ENCODE data around the gene TMEM179.

DNA sequence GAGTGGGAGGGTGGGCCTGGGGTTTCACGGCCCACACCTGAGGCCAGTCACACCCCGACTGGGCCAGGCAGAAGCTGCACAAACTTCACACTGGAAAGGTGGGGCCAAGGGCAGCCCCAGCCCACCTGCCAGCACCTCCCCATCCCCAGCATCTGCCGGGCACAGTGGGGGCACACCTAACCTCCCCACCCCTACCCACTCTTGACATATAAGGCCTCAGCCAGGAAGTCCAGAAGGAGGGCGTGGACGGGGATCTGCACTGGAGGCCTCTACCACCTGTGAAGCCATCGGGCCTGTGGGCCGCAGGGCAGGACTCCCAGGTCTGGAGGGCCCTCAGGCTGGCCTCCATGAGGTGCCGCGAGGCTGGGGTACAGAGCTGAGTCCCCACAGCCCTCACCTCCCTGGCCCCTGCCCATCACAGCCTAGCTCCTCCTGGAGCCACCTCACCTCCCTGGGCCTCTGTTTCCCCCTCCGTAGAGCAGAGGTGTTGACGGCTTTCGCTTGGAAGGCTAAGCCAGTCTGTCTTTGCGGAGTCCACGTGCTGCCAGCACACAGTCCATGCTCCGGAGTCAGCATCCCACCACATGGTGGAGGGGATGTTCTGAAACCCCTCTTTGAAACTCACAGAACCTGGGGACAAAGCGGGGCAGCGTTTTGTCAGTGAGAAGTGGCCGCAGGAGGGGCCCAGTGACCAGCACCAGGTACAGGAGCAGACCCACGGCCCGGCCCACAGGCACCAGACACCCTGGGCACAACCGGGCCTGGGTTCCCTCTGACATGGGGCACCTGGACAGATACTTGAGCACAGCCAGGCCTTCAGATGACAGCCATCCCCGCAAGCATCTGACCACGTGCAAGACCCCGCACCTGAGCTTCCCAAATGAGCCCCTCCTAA, 46.7 kb upstream of the TMEM179 start:
- TF ChIP-seq, protein P1, sequence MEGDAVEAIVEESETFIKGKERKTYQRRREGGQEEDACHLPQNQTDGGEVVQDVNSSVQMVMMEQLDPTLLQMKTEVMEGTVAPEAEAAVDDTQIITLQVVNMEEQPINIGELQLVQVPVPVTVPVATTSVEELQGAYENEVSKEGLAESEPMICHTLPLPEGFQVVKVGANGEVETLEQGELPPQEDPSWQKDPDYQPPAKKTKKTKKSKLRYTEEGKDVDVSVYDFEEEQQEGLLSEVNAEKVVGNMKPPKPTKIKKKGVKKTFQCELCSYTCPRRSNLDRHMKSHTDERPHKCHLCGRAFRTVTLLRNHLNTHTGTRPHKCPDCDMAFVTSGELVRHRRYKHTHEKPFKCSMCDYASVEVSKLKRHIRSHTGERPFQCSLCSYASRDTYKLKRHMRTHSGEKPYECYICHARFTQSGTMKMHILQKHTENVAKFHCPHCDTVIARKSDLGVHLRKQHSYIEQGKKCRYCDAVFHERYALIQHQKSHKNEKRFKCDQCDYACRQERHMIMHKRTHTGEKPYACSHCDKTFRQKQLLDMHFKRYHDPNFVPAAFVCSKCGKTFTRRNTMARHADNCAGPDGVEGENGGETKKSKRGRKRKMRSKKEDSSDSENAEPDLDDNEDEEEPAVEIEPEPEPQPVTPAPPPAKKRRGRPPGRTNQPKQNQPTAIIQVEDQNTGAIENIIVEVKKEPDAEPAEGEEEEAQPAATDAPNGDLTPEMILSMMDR (IDR thresholded peaks at IDR 0.05; ENCODE audit: low read depth, low read length) = no peak
- no peak for TF ChIP-seq POLR2A (IDR thresholded peaks at IDR 0.05; ENCODE audit: extremely low read depth, insufficient read length)
- TF ChIP-seq, protein P2, sequence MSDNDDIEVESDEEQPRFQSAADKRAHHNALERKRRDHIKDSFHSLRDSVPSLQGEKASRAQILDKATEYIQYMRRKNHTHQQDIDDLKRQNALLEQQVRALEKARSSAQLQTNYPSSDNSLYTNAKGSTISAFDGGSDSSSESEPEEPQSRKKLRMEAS (IDR thresholded peaks at IDR 0.05; ENCODE audit: low read depth, low read length) = no peak
